Ovary (tissue), 3 donors: ENCODE measurements around the gene CPTP.

Source experiments
- CTCF ChIP-seq, 3 donors: fragments of 450-650 bp in 2 of 3; fragments of 200-600 bp in 1 of 3; IDR thresholded peaks; one replicate each; pipeline versions ENCODE4 v1.5.1 to v1.8.0; 2016 to 2022; ENCODE audit warnings: antibody characterized with exemption in 3 of 3, mild to moderate bottlenecking in 1 of 3
- POLR2A ChIP-seq: fragments of 450-650 bp; IDR thresholded peaks from one replicate; pipeline ENCODE4 v1.6.1; 2017; ENCODE audit warnings: antibody characterized with exemption, mild to moderate bottlenecking, moderate library complexity
- donor health status: DM: no; HTN: no; CAD: no.

DNA sequence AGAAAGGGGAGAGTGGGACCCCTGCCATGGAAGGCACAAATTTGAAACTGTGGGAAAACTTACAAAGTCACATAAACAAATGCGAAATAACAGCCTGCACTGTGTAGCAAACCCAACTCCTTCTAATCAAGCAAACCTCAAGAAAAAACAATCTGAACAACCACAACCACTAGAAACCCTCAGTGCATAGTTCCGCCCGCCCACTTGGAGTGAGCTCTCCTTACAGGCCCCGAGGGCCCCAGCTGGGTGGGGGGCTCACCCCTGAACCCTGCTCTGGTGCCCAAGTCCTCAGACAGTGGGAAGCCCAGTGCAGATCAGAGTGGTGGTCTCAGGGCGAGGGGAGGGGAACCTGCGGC is 34.7 kb downstream of the CPTP start:
- TF ChIP-seq CTCF (IDR thresholded peaks at IDR 0.05) (no peak), POLR2A (no peak)
